Stimulated activated CD4-positive, alpha-beta T cell treated with anti-CD3 and anti-CD28 coated beads, Interleukin-4, amount 100 ng/mL, for 4 hours (primary cell): ENCODE measurements around the gene SMIM44.
"Not testable (repeated sequence)": the region's sequence is repeated elsewhere in the genome, so short reads cannot be mapped to it uniquely, and the experiment has no call there.

ENCODE experiments used
- DNase-seq, 2 experiments: peaks; one replicate each; pipeline ENCODE4 v3.0.0-alpha.2; 2020

Gene SMIM44

GRCh38 chr19:3483226-3483628 lies at the start of gene SMIM44:
Gene SMIM44, minus strand, starts transcription at chr19:3483441. Its CDS starts 38 bp downstream, at chr19:3483403.
- no peak for DNase-seq

- no peak for DNase-seq
Observed at GRCh38 chr19:3533033-3533432, 49.8 kb upstream of the SMIM44 start.

GRCh38 chr19:3532154-3532786 lies 49.0 kb upstream of the SMIM44 start:
- DNase-seq = no peak

GRCh38 chr19:3531716-3532115 lies 48.5 kb upstream of the SMIM44 start:
- no peak for DNase-seq

GRCh38 chr19:3530389-3530788 lies 47.1 kb upstream of the SMIM44 start:
- DNase-seq = no peak

- DNase-seq = not testable (repeated sequence)
Observed at GRCh38 chr19:3529299-3529698, 46.1 kb upstream of the SMIM44 start.

- no peak for DNase-seq
Observed at GRCh38 chr19:3528539-3529211, 45.4 kb upstream of the SMIM44 start.

GRCh38 chr19:3528080-3528479 lies 44.8 kb upstream of the SMIM44 start:
- no peak for DNase-seq

GRCh38 chr19:3527238-3527910 lies 44.1 kb upstream of the SMIM44 start:
- DNase-seq = no peak

- DNase-seq = no peak
Observed at GRCh38 chr19:3526507-3527237, 43.4 kb upstream of the SMIM44 start.

GRCh38 chr19:3524904-3525451 lies 41.7 kb upstream of the SMIM44 start:
- no peak for DNase-seq

GRCh38 chr19:3524078-3524842 lies 41.0 kb upstream of the SMIM44 start:
- DNase-seq = no peak

- no peak for DNase-seq
Observed at GRCh38 chr19:3523361-3524077, 40.3 kb upstream of the SMIM44 start.

- no peak for DNase-seq
Observed at GRCh38 chr19:3522421-3523360, 39.5 kb upstream of the SMIM44 start.

GRCh38 chr19:3521104-3521445 lies 37.8 kb upstream of the SMIM44 start:
- DNase-seq = no peak

- no peak for DNase-seq
Observed at GRCh38 chr19:3520166-3521103, 37.2 kb upstream of the SMIM44 start.

GRCh38 chr19:3519126-3519525 lies 35.9 kb upstream of the SMIM44 start:
- DNase-seq = no peak

- no peak for DNase-seq
Observed at GRCh38 chr19:3518659-3519058, 35.4 kb upstream of the SMIM44 start.

- DNase-seq = no peak
Observed at GRCh38 chr19:3518255-3518654, 35.0 kb upstream of the SMIM44 start.
